ENCODE data around the gene QRFPR. TPM values are rescaled to one million over a fixed set of nuclear protein-coding genes. Genes with fewer than 3 reads are reported as not detected.

The QRFPR gene
- total and polyA plus RNA-seq, 2 of the 8 experiments (the other 6 are each of a cell fraction or from before 2014, with no cell fraction given), result 1.0 to 2.9 TPM

DNA sequence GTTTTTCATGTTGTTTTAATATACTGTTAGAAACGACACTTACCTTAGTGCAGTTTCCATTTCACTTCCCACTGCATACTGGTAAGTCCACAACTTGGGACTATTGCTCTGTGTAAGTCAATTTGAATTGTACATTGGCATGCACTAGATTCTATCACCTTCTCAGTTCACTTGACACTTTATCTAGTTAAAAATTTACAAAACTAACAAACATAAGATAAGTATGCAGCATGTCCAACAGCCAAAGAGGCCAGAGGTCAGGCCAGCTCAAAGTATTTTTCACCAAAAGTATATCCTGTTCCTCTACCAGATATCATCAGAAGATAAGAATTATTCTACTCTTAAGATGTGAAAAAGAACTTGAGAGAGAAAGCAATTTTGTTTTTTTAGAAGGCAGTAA, 75.9 kb downstream of the QRFPR start:
- Histone ChIP-seq H3K4me3 (ENCODE audit: extremely low read depth in 1 of 4, insufficient read depth in 2 of 4, low read depth in 3 of 4, low read length in 4 of 4) (no peak overlapping the region), H3K79me2 (ENCODE audit: control insufficient read depth in 1 of 2, insufficient read depth in 2 of 2, low read length in 2 of 2) (no peaks in the 10 kb centered on the region), H2BK20ac (ENCODE audit: low read length) (no peak overlapping the region), H4K8ac (ENCODE audit: extremely low read depth, insufficient read depth, low read length) (no peak overlapping the region), H2BK12ac (ENCODE audit: low read depth, low read length) (no peak overlapping the region), H2BK120ac (replicated peaks; ENCODE audit: low read depth, low read length) (no peak overlapping the region), H3K14ac (ENCODE audit: insufficient read length) (no peak overlapping the region), H3K56ac (replicated peaks; ENCODE audit: insufficient read length, low read depth, low read length) (no peak overlapping the region), H3K23me2 (ENCODE audit: low read depth, low read length) (no peaks in the 10 kb centered on the region), H2AK5ac (ENCODE audit: low read depth, low read length) (no peak overlapping the region), H3K9ac (replicated peaks in 1 of 4; ENCODE audit: extremely low read depth in 1 of 4, low read depth in 3 of 4, low read length in 3 of 4) (no peak overlapping the region), H3K27me3 (replicated peaks in 1 of 4; ENCODE audit: control insufficient read depth in 3 of 4, extremely low read depth in 1 of 4, insufficient read depth in 3 of 4, low read length in 3 of 4) (no peaks in the 10 kb centered on the region), H3K23ac (ENCODE audit: insufficient read length) (no peak overlapping the region), H2BK15ac (ENCODE audit: low read length) (no peak overlapping the region), H3K18ac (ENCODE audit: extremely low read depth, low read length) (no peak overlapping the region), H3K79me1 (ENCODE audit: low read depth, low read length) (no peaks in the 10 kb centered on the region), H3K4ac (replicated peaks; ENCODE audit: insufficient read length, low read depth, low read length) (no peak overlapping the region), H4K20me1 (replicated peaks in 1 of 2; ENCODE audit: control insufficient read depth in 1 of 2, insufficient read depth in 2 of 2, low read length in 2 of 2) (no peaks in the 10 kb centered on the region), H3K9me3 (ENCODE audit: insufficient read depth in 2 of 2, low read depth in 1 of 2, low read length in 1 of 2) (no peaks in the 10 kb centered on the region), H4K5ac (ENCODE audit: insufficient read length, low read depth, low read length) (no peak overlapping the region), H3K27ac (ENCODE audit: low read depth, low read length) (no peak overlapping the region), H3K4me1 (replicated peaks in 1 of 4; ENCODE audit: control insufficient read depth in 3 of 4, insufficient read depth in 4 of 4, low read length in 3 of 4) (no peaks in the 10 kb centered on the region), H4K91ac (replicated peaks; ENCODE audit: insufficient read length, low read length) (no peak overlapping the region), H3K36me3 (ENCODE audit: control insufficient read depth in 2 of 4, insufficient read depth in 4 of 4, low read length in 3 of 4) (no peaks in the 10 kb centered on the region), H2AFZ (ENCODE audit: low read length) (no peak overlapping the region), H3K4me2 (ENCODE audit: insufficient read depth in 1 of 2, low read depth in 2 of 2, low read length in 2 of 2) (no peak overlapping the region), H2BK5ac (ENCODE audit: low read depth, low read length) (no peak overlapping the region)
- WGBS, 2 experiments (ENCODE audit: extremely low coverage in 1 of 2, insufficient coverage in 1 of 2, insufficient read length in 1 of 2, insufficient replicate concordance in 2 of 2, low coverage in 1 of 2, low lambda C conversion rate in 2 of 2, missing lambda C conversion rate in 1 of 2), result 92% methylated on average over 1 of the region's 1 CpG; no CpG with 5 or more reads in 1 of the 2 experiments
- DNase-seq (ENCODE audit: low read depth in 1 of 2, low spot score in 2 of 2) (no peak), FAIRE-seq (no peak)
- CTCF ChIA-PET (ENCODE audit: partially characterized antibody), result interaction anchor here (0.9 to 1.6 kb wide), 3 partner anchors 53 to 1001 kb away, joined by 3 to 4 read pairs (median 3); no protein-coding TSS in a partner anchor
- no peak for TF ChIP-seq CTBP2 (IDR thresholded peaks at IDR 0.05; ENCODE audit: borderline replicate concordance, insufficient read depth, insufficient read length, low read length)
- no peak for TF ChIP-seq TEAD4 (IDR thresholded peaks at IDR 0.05; ENCODE audit: low read depth, low read length)
- no peak for TF ChIP-seq CHD1 (IDR thresholded peaks at IDR 0.05; ENCODE audit: low read depth, low read length)
- TF ChIP-seq NANOG (IDR thresholded peaks at IDR 0.05; ENCODE audit: insufficient read depth, low read depth, low read length, poor library complexity, severe bottlenecking), result no peak
- no peak for TF ChIP-seq PHF8 (conservative IDR thresholded peaks at IDR 0.05; ENCODE audit: low read depth, low read length)
- no peak for TF ChIP-seq BACH1 (IDR thresholded peaks at IDR 0.05; ENCODE audit: low read length)
- POLR2A ChIA-PET (ENCODE audit: partially characterized antibody), result no interaction called here
